HFF-Myc (cell line): ENCODE measurements around the gene SAP25.
A peak's percentile ranks its signal among the peaks of the same experiment; 100 is the strongest.

ENCODE experiments used
- DNase-seq: peaks from one replicate; pipeline ENCODE4 v3.0.0-alpha.2; 2011; ENCODE audit warnings: low read depth; ENCODE audit errors: extremely low read depth
- H3K4me3 ChIP-seq: replicated peaks from 2 replicates; pipeline ENCODE4 v1.5.1; 2011; ENCODE audit warnings: low read depth, mild to moderate bottlenecking, control low read depth, low read length
- TF ChIP-seq, protein P1 (sequence below): IDR thresholded peaks from 2 replicates; pipeline ENCODE4 v1.5.1; 2012; ENCODE audit warnings: mild to moderate bottlenecking, low read depth, low read length, control low read depth; ENCODE audit errors: missing control alignments

The SAP25 gene

DNA sequence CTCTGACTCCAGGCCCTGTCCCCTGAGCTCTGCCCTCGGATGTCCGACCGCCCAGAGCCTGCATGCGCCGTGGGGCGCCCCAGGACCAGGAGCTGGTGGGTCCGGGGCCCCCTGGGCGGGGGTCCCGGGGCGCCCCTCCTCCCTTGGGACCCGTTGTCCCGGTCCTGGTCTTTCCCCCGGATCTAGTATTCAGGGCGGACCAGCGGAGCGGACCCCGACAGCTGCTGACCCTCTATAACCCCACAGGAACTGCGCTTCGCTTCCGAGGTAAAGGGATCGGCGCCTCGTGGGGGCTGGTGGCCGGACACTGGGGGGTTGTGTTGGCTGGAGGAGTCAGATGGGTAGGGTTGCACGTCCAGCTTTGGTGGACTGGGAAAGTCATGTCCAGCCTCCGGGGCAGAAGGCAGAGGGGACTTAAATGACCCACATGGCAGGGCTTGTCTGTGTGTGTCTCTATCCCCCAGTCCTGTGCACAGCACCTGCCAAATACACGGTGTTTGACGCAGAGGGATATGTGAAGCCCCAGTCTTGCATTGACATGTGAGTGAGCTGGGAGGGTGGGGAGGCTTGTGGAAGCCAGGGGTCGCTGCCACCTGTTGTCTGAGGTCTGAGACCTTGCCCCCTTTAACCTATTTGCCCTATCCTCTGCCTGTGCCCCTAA is 39.2 kb upstream of the SAP25 start:
- TF ChIP-seq, protein P1, sequence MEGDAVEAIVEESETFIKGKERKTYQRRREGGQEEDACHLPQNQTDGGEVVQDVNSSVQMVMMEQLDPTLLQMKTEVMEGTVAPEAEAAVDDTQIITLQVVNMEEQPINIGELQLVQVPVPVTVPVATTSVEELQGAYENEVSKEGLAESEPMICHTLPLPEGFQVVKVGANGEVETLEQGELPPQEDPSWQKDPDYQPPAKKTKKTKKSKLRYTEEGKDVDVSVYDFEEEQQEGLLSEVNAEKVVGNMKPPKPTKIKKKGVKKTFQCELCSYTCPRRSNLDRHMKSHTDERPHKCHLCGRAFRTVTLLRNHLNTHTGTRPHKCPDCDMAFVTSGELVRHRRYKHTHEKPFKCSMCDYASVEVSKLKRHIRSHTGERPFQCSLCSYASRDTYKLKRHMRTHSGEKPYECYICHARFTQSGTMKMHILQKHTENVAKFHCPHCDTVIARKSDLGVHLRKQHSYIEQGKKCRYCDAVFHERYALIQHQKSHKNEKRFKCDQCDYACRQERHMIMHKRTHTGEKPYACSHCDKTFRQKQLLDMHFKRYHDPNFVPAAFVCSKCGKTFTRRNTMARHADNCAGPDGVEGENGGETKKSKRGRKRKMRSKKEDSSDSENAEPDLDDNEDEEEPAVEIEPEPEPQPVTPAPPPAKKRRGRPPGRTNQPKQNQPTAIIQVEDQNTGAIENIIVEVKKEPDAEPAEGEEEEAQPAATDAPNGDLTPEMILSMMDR, result no peak
- H3K4me3 ChIP-seq, result peak overlapping the region; percentile 51
- DNase-seq, result no peak

DNA sequence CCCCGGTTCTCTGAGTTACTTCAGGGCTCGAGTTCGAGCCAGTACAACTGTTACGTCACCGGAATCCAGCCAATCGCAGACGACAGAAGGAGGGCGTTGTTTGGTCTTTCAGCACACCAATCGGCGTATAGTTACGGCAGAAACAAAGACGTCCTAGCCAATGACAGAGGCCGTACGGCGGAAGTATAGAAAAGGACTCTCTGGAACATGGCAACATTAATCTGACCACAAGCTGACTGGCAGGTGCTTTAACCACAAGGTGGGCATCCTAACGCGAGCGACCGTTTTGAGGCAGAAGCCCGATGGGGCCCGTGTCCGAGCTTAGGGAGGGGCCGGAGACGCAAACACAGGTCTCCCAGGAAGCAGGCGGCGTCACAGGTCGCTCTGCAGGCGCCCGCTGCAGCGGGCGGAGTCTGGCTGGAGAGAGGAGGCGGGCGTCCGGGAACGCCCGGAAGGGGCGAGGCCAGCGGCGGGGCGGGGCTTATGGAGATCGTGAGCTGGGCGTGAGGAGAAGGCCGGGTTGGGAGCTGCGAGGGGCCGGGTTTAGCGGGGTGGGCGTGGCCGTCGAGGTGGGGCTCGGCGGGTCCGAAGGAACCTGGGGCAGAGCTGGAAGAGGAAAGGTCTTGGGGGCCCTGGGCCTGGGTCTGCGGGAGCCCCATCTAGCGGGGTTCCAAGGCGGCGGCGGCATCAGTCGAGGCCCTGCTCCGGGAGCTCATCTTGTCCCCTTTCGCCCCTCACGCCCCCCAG is 38.5 kb upstream of the SAP25 start, which contains the start of gene MOSPD3:
Gene MOSPD3 (plus strand): TSS at position 558 of the 747 bp plus-strand sequence. CDS start 252 bp downstream, outside the sequence.
- DNase-seq, result peak; percentile 99
- TF ChIP-seq, protein P1, result no peak
- H3K4me3 ChIP-seq, result peak within 1 kb of the TSS; percentile 51

DNA sequence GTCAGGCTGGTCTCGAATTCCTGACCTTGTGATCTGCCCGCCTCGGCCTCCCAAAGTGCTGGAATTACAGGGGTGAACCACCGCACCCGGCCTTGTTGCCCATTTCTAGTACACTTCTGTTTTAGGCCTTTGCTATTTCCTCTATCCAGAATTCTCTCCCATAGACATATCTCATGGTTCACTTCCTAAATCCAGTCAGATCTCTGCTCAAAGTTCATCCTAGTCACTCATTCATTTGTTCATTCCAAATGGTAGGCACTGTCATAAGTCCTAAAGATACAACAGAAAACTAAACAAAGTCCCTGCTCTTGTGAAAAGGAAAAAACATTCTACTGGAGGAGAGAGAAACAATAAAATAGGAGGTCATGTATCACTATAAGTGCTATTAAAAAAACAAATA is 36.3 kb upstream of the SAP25 start:
- TF ChIP-seq, protein P1, result no peak
- DNase-seq, result no peak
- no peak overlapping the region for H3K4me3 ChIP-seq

DNA sequence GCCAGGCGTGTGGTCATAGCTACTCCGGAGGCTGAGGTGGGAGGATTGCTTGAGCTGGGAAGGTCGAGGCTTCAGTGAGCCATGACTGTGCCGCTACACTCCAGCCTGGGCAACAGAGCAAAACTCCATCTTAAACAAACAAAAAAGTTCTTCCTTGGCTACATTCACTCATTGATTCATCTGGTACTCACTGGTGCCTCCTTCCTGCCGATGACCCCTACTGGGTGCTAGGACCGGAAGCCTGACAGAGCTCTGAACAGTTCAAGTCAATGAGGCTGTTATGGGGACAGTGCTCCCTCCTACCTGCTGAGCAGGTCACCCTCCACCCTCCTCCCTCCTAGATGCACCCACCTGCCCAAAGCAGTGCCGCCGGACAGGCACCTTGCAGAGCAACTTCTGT is 33.4 kb upstream of the SAP25 start:
- H3K4me3 ChIP-seq, result no peak overlapping the region
- TF ChIP-seq, protein P1, result no peak
- DNase-seq, result no peak

DNA sequence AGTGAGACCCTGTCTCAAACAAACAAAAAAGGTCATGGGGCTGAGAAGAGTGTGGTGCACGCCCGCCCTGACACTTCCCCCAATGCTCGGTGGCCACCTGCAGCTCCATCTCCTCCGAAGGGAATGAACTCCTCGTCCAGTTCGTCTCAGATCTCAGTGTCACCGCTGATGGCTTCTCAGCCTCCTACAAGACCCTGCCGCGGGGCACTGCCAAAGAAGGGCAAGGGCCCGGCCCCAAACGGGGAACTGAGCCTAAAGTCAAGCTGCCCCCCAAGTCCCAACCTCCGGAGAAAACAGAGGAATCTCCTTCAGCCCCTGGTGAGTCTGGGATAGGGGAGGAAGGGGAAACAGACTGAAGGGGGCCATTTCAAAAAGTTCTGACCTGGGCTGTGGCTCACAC is 32.6 kb upstream of the SAP25 start:
- TF ChIP-seq, protein P1, result no peak
- DNase-seq, result no peak
- no peak overlapping the region for H3K4me3 ChIP-seq

DNA sequence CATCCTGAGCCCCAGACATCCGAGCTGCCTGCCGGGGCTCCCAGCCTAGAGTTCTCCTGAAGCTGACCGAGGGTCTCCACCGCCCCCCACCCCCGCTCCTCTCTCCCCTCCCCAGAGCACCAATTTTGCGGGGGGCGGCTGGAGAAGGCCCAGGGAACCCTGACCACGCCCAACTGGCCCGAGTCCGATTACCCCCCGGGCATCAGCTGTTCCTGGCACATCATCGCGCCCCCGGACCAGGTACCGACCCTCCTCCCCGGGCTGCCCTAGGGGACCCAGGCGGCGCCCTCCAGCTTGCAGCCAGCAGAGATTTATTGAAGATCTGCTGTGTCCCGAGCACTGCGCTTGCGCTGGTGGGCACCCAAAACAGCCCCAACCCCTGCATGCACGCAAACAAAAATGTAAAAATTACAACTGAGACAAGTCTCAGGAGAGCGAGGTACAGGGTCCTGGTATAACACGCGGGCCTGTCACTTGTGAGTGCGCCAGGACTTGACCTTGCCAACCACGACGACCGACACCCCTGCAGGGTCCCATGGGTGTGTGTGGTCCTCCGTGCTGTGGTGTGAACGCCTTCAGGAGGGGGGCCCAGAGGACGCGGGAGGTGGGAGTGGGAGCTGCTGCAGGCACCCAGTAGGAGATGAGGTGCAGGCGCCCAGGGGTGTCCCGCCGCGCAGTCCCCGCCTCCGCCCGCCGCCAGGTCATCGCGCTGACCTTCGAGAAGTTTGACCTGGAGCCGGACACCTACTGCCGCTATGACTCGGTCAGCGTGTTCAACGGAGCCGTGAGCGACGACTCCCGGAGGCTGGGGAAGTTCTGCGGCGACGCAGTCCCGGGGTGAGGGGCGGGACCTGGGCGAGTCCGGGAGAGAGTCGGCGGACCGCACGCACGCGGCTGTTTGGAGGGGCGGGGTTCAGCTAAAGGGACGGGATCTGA is 31.5 kb upstream of the SAP25 start:
- DNase-seq, result no peak
- TF ChIP-seq, protein P1, result no peak
- peak overlapping the region; percentile 86 for H3K4me3 ChIP-seq
